NCI-H2227 (cell line): ENCODE measurements around the gene CARD11.
"Not testable (repeated sequence)": the region's sequence is repeated elsewhere in the genome, so short reads cannot be mapped to it uniquely, and the experiment has no call there.

Source experiments
- DNase-seq: peaks from one replicate; lab custom pipeline; 2025; ENCODE audit not compliant: unreplicated experiment; lab: John Stamatoyannopoulos, UW

CARD11 gene

GRCh38 chr7:3021825-3022224 lies 21.8 kb downstream of the CARD11 start:
- no peak for DNase-seq

DNA sequence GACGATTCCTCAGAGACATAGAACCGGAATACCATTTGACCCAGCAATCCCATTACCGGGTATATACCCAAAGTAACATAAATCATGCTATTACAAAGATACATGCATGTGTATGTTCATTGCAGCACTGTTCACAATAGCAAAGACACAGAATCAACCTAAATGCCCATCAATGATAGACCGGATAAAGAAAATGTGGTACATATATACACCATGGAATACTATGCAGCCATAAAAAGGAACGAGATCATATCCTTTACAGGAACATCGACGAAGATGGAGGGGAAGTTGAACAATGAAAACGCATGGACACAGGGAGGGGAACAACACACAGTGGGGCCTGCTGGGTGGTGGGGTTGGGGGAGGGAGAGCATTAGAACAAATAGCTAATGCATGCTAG lies 22.4 kb downstream of the CARD11 start:
- not testable (repeated sequence) for DNase-seq

DNA sequence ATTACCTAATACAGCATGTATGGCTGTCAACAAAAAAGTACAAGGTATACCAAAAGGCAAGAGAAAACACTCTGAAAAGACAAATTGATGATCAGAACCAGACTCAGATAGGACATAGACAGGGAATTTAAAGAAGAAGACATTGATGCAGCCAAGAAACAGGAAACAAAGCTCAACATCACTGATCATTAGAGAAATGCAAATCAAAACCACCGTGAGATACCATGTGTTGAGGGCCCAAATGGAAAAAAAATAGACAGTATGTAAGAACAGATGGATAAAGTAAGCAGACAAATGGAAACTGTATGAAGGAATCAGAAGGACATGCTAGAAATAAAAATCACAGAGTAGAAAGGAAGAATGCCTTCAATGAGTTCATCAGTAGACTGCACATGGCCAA lies 23.3 kb downstream of the CARD11 start:
- DNase-seq, result no peak

DNA sequence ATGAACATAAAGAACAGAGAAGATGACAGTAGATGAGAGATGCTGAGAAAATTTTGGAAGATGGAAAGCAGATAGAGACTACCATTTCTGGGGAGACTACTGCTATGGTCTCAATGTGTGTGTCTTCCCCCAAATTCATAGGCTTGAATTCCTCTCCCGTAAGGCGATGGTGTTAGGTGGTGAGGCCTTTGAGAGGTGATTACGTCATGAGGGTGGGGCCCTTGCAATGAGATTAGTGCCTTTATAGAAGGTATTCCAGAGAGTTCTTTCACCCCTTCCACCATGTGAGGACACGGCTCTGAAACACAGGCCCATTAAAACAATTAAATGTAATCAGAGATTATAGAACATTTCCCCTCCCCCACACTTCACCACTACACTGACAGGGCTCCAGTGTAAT lies 23.9 kb downstream of the CARD11 start:
- no peak for DNase-seq

- DNase-seq, result no peak
These were observed 29.5 kb downstream of the CARD11 start for GRCh38 chr7:3013975-3014792.

DNA sequence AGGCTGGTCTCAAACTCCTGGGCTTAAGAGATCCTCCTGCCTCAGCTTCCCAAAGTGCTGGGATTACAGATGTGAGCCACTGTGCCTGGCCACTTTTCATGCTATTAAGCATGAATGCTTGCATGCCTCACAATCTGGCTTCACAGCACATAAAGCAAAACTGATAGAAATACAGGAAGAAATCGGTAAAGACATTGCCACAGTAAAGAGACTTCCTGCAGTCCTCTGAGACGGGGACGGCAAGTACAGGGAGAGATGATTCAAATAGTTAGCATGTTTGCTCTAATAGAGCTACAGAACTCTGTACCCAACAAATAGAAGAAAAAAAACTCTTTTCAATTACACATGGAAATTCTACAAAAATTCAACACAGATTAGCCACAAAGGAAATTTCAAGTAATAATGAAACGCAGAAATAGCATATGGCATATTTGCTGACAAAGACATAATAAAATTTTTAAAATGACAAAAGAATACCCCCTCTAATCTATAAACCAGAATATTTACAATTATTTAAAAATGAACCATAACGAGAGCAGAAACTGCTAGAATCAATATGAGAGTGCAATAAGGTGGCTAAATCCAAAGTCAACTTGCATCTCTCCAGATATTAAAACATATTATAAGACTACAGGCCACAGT lies 32.3 kb downstream of the CARD11 start:
- DNase-seq, result no peak

DNA sequence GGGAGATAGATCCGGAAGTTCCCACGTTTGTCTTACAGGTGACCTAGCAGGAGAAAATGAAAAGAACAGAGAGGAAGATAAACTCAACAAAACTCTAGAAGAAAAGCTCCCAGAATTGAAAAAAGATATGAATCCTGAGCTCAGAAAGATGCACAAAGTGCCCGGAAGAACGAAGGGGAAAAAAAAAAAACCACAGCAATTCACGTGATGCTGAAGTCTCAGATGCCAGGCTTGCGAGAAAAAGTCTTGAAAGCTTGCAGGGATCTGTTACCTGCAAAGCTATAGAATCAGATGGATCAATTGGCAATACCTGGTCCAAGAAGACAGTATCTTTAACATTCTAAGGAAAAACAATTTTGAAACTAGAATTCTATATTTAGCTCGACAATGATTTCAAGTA lies 33.5 kb downstream of the CARD11 start:
- DNase-seq, result no peak

DNA sequence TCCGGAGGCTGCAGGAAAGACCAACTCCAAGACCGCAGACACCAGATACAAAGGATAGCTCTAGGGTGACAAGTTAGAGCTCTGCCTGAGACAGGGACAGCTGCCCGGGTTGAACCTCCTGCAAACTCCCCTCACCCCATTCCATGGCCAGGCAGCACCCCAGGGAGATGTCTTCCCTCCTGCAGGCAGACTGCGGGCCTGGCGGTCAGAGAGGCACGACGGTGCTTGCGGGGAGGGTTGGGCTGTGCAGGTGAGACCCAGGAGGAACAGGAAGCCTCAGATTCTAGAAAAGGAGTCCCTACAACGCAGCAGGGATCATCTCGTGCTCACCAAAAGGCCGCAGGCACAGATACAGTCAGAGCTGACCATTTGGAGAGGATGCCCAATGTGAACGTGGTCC lies 34.6 kb downstream of the CARD11 start:
- no peak for DNase-seq

- no peak for DNase-seq
These were observed 35.3 kb downstream of the CARD11 start for GRCh38 chr7:3008386-3008785.

DNA sequence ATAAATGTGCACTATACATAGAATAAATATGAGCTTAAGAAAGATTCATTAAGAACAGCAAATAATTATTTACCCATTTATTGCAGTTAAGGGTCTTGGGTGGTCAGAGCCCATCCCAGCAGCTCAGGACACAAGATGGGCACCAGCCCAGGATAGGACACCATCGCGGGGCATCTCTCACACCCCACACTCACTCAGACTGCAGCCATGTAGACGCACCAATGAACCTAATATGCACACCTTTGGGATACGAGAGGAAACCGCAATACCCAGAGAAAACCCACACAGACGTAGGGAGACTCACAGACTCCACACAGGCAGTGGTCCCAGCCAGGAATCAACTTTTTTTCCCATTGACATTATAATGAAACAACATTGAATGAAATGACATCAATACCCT lies 36.0 kb downstream of the CARD11 start:
- DNase-seq, result no peak

GRCh38 chr7:3005257-3005656 lies 38.4 kb downstream of the CARD11 start:
- DNase-seq, result no peak

DNA sequence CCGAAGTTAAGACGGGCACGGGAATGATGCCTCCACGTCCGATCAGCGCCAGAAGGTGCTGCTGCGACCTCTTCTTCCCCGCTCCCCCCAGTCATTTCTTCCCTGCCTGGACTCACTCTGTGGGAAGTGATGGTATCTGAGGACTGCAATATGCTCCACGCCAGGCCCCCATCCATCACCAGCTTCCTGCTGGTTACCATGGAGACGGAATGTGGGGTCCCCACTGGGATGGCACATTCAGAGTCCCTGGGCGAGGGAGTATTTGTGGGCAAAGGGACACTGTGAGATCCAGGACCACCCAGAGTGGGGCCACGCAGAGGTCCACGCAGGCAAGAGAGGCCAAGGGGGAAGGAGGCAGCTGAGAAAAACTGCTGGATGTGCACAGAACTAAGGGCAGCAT lies 39.7 kb downstream of the CARD11 start:
- DNase-seq, result no peak

- DNase-seq, result no peak
These were observed 41.0 kb downstream of the CARD11 start for GRCh38 chr7:3002631-3003030.

DNA sequence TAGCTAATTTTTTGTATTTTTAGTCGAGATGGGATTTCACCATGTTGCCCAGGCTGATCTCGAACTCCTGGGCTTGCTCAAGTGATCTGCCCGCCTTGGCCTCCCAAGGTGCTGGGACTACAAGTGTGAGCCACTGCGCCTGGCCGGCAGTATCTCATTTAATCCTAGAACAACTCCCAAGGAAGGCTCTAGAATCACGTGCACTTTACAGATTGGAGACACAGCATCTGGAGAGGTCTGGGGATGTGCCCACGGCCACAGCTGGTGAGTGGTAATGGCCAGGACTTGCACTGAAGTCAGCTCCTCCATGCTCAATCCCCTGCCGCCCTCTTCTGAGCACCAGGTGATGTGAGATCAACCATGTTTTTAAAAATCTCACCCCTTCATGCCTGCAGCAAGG lies 43.1 kb downstream of the CARD11 start:
- DNase-seq, result no peak

DNA sequence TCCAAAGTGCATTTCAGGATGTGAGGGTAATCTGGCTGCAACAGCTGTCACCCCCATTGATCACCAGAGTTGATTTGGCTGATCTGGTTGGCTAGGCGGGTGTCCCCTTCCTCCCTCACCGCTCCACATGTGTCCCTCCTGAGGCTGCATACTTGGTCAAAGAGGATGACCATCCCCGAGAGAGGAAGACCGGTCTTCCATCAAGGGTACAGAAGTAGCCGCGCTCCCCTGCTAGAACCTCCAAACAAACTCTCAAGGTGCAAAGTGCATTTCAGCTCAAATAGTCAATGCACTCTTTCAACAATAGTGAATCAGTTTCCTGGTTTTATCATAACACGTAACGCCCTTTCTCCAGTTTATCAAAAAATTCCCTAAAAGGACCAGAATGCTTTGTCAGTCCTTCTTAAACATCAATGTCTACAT lies 44.6 kb downstream of the CARD11 start:
- DNase-seq, result no peak

GRCh38 chr7:2997014-2997413 lies 46.7 kb downstream of the CARD11 start:
- no peak for DNase-seq

GRCh38 chr7:2996141-2996540 lies 47.5 kb downstream of the CARD11 start:
- DNase-seq, result no peak

GRCh38 chr7:2993868-2994267 lies 49.8 kb downstream of the CARD11 start:
- DNase-seq, result no peak

- DNase-seq, result no peak
These were observed 50.3 kb downstream of the CARD11 start for GRCh38 chr7:2993396-2993795.

DNA sequence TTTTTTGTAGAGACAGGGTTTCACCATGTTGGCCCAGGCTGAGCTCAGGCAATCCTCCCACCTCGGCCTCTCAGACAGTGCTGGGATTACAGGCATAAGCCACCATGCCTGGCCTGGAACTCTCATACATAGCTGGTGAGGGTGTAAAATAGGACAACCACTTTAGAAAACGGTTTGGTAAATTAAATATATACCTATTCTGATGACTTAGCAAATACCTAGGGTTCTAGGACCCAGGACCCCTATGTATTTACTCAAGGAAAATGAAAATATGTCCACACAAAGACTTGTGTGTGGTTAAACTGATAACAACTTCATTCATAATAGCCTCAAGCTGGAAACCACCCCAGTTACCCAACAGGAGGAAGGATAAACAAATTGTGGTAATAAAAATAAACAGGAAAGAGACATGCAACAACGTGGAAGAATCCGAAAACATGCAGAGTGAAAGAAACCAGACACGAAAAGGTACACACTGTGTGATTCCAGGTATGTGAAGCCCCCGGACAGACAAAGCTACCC lies 52.7 kb downstream of the CARD11 start:
- no peak for DNase-seq

GRCh38 chr7:2986561-2986960 lies 57.1 kb downstream of the CARD11 start:
- no peak for DNase-seq

DNA sequence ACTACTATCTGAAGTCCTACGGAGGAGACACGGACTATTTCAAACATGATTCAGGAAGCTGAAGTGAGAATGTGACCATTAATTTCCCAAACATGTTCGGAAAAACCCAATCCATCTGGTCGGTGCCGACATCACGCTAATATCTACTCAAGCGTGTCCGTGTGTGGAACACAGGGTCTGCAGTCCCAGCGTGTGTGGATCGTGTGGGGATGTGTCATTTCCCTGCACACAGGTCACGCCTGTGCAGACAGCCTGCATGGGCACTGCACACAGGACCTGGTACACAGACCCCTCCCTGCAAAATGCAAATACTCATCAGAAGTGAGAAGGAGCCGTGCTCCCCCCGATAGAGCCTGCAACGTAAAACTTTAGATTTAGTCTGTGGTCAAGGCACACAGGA lies 57.8 kb downstream of the CARD11 start:
- no peak for DNase-seq
